H4 (cell line): ENCODE results near the gene ERG. TPM values are rescaled to one million over a fixed set of nuclear protein-coding genes. Genes with fewer than 3 reads are reported as not detected.

Experiments
- DNase-seq: peaks from one replicate; pipeline ENCODE4 v3.0.0-alpha.2; 2015; ENCODE audit warnings: low spot score
- total RNA-seq: library from RNA; depleted of rRNA; stranded (reverse); fragments of >200 nt; shearing (Covaris generic); gene quantifications from 2 replicates; pipeline ENCODE4 v1.2.3, GENCODE V29; 2014

Gene ERG
- total RNA-seq, 1 experiment from 2014 or later, result 0.15 TPM

DNA sequence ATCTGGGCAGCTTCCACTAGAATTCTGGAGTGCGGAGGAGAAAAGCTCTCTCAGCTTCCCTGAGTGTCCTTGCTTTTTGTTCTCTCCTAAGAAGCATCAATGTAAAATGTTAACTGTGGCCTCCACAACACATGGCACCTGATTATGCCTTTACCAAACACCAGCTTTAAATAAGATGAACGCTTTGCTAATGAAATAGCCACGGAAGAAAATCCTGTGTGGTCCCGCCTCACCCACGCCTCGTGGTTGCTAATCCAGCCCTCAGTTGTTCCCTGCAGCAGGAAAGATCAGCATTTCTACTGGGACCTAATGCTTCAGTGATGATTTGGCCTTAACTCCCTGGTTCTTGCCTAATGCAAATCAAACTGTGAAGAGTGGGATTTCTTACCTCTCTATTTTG is 1.8 kb upstream of the ERG start:
- DNase-seq, result no peak

- no peak for DNase-seq
These were observed 1.0 kb upstream of the ERG start for GRCh38 chr21:38499296-38499695.

DNA sequence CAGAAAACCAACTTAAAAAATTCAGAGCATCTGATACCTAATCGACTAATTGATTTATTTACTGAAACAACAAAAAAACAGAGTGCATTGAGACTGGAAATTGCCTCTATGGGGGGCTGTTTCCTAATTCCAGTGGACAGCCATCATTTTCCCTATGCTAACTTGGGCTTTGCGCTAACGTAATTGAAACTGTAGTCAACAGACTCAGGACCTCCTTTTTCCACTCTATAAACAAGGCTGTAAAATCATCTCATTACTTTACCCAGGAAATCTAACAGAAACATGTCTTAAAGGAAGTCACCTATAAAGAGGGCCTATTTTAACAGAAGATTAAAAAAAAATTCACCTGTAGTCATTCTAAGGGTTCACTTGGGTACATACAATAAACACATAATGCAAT is 2.1 kb downstream of the ERG start:
- DNase-seq, result no peak

GRCh38 chr21:38495696-38496095 is 2.6 kb downstream of the ERG start:
- no peak for DNase-seq

DNA sequence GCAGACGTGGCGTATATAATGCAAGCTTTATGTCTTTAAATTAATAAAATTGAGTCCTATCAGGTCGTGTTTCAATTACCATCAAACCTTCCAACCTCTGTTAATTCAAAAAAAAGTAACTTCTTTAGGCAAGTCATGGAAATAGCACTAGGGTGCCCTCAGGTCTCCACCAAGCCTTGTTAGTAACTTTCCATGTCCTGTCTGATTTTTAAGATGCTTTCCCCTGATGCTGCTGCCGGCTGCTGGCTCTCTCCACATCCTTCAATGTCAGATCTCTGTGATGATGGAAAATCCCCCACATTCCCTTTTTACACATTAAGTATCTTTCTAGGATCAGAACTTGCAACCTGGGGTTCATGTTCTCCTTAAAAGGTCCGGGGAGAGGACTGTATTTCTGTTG is 3.0 kb downstream of the ERG start:
- DNase-seq, result no peak

DNA sequence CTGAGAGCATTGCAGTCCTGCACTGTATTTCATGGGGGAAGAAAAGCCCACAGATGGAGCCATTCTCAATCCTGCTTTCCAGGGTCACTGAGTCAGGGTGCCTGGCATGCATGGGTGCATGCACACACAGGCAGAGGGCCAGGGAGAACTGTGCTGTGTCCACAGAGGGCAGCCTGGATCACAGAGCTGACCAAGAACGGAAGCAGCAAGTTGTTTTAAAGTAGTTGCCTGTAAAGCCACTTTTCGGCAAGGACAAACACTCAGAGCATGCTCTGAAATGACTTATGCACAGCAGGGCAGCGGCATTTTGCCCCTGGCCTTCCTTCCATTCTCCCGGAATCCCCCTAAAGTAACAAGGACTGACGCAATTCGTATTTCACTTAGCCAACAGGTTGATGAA is 3.6 kb downstream of the ERG start:
- DNase-seq, result no peak

DNA sequence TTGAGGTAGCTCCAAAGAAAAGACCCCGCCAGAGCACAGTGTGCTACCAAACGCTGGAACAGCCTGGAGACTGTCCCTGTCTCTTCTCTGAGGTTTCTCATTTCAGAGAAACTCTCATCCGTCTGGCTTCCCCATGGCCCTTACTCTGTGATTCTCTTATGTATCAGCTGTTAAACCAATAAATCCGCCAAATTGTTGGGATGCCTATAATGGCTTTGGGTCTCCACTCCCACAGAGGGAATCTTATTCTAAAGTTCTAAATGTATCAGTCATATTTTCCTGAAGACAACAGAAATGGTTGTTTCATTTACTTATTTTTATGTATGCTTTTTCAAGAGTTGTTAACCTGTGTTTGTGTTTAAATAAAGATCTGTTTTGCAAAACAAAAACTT is 4.0 kb downstream of the ERG start:
- no peak for DNase-seq

- no peak for DNase-seq
These were observed 4.6 kb downstream of the ERG start for GRCh38 chr21:38493549-38494250.

DNA sequence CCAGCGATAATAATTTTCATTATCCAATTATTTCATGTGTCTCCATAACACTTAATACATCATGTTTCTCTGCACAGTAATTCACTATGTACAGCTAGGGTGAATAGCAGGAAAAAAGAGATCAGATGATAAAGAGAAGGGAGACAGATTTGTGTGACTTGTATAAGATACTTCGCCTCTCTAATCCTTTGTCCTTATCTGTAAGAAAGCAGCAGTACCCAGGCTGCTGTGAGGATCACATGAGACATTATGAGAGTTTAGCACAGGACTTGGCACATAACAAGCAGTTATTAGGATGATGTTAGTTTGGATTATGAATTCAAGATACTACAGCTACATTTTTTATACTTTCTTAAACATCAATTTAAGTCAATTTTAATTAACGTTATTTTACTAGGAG is 6.3 kb downstream of the ERG start:
- DNase-seq, result no peak

GRCh38 chr21:38491536-38491935 is 6.7 kb downstream of the ERG start:
- no peak for DNase-seq

DNA sequence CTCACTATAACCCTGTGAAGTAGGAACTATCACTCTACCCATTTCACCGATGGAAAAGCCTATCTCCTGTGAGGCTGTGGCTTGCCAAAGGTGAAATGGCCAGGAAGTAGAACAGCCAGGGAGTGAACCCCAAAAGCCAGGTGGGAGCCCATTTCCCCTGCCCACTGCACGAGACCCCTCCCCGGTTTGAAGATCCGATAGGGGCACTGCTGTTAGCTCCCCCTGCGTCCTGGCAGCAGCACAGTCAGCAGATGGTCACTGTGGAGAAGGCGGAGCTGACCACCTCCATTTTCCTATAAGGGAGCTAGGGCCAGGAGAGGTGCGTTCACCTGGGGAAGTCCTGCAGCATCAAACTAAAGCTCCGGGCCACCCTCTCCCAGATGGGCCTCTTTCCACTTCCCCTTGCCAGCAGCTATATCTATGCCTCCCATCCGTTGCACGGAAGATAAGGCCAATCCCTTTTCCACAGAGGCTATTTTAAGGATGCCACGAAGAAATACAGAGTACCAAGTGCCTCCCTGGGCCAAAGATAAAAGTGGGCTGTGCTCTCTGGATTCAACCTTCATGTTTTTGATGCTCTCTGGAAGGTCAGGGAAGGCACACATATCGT is 7.8 kb downstream of the ERG start:
- no peak for DNase-seq

DNA sequence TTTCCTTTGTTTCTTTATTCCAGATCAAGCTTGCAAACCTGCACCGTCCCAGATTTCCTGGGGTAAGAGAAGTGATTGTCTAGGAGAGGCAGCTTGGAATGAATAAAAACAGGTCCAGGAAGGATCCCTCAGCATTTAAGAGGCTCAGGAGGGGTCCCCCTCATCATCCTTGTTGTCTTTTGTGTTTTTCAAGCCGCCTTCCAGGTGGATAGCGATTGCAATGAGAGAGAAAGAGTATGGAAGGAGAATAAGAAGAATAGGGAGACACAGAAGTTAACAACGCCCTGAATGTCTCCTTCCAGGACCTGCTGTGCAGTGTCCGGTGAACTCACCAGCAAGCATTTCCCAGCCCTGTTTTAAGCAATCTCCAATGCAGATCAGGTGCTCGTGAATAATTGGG is 8.5 kb downstream of the ERG start:
- DNase-seq, result no peak

GRCh38 chr21:38489271-38489652 is 9.0 kb downstream of the ERG start:
- no peak for DNase-seq

DNA sequence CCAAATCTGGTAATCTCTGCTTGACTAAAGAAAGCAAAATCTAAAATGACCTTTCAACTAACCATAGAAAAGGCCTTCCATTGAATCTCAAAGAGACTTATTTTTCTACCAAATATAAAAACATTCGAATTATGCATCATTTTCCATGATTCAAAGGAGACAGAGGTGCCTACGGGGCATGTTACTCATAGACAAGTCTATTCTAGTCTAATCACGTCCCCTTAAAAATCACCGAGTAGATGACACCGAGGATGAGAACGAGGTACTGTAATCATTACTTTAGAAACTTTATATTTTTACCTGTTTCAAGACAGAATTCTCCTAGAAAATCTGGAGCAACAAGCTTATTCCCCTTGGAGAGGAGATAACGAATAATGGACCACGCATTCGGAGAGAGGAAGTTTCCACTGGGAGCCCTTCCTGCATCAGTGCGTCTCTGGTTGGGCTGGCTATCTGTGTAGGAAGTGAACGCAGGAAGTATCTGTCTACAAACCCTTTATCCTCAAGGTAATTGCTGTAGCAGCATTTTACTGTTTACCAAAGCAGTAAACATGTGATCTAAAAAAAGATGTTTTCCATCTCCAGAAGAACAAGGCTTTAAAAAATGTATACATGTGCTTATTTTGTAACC is 9.5 kb downstream of the ERG start:
- no peak for DNase-seq

DNA sequence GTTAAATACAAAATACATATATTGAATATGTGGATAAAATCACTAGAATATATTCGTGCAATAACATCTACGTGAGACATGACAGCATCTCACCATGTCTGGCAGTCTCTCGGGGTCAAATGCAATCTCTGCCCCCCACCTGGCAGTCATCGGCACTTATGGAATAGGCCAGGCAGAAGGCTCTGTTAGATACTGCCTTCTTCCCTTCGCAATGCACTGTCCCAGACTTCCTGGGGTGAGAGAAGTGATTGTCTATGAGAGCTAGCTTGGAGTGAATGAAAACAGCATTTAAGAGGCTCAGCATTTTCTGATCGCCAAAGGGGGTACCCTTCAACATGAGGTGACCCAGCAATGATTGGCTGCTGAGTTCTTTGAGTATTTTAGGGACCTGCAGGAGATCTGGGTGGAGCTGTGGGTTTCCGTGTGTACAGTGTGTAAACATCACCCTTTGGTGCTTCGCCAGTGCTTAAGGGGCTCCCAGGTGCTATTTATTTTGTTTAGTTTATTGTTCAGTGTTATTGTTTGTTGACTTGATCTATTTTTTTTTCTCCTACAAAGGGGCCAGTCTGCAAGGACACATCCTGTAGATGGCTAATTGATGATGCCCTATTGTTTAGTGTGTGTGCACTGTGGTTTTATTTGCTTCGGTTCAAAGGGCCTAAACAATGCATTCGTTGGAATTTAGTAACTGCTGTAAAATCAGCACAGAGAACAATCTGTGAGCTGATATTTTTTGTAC is 10.2 kb downstream of the ERG start:
- DNase-seq, result no peak

- DNase-seq, result no peak
These were observed 11.6 kb downstream of the ERG start for GRCh38 chr21:38486706-38487105.

DNA sequence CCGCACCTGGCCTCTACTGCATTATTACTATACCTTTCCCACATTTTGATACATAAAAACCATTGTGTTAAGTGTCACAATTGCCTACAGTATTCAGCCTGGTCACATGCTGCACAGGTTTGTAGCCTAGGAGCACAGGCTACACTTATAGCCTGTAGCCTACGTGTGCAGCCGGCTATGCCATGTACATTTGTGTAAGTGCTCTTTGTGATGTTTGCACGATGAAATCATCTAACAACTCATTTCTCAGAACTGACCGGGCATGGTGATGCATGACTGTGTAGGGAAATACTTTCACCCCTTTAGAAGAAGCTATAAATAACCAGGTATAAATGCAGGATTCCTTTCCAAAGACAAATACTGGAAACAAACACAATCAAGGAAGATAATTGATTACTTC is 12.1 kb downstream of the ERG start:
- DNase-seq, result no peak

GRCh38 chr21:38479641-38480525 is 18.4 kb downstream of the ERG start:
- no peak for DNase-seq

DNA sequence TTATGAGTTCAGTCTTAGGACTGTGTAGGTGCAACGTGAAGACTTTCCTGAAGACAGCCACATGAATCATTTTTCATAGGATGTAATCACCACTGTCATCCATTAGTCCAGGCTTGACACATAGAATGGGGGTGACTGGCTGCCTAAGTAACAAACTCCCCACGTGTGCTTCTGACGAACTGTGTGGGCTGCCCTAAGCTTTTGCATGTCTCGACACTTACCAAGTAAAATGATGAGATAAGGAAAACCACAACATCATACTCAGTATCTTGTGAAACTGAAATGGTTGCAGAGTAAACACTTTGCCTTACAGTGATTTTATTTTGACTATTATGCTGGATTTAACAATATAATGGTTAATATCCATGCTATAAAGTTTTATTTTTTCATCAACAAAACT is 19.5 kb downstream of the ERG start:
- DNase-seq, result no peak

DNA sequence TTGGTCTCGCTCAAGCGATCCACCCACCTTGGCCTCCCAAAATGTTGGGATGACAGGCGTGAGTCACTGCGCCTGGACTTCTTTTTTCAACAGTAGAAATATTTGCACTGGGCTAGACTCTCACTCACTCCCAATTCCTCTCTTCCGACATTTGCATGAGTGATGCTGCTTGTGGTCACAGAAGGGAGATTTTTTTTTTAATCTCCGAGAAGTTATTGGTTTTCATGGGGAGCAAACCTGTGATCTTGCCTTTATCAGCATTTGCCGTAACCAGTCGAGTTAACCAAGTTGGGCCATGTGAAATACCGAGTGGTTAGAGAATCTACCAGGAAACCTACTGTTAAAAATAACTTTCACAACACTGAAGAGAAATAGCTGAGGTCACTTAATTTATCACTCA is 21.1 kb downstream of the ERG start:
- DNase-seq, result no peak

DNA sequence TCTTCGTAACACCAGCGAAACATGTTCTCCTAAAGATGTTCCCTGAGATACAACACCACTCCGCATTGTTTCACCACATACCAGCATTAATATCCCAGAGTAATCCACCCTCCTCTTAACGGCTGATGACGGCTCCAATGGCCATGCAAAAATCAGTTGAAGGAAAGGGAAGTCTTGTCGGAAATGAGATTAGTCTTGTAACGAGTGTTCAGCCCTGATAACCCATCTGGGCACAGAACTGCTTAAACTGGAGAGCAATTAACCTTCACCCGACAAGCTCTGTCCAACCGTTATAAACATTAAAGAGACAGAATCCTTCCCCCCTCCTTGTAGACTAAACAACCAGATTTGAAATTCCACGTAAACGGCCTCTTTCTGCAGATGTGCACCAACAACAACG is 21.9 kb downstream of the ERG start:
- DNase-seq, result no peak

- no peak for DNase-seq
These were observed 22.8 kb downstream of the ERG start for GRCh38 chr21:38475519-38475918.
